ENCODE data around the gene LY6G5B. TPM values are rescaled to one million over a fixed set of nuclear protein-coding genes. Genes with fewer than 3 reads are reported as not detected.
A peak's percentile ranks its signal among the peaks of the same experiment; 100 is the strongest.
"Not testable (repeated sequence)": the region's sequence is repeated elsewhere in the genome, so short reads cannot be mapped to it uniquely, and the experiment has no call there.

Gene LY6G5B
- total RNA-seq, 1 donor from 2014 or later = 8.1 TPM

DNA sequence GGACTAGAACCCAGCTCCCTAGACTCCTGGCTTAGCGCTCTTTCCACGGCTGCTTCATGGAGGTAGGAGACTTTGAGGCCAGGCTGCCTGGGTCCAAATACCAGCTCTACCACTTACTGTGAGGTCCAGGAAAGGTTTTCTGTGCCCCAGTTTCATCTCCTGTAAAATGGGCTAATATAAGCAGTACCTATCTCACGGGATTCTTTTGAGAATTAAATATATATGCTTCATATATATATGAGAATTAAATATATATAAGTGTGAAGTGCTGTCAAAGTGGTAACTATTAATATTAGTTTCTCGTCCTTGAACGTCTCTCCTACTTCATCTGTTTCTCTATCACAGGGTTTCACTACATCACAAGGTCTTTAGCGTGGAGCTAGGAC lies 21.3 kb downstream of the LY6G5B start:
- DNase-seq (ENCODE audit: low spot score) = no peak

- no peak for DNase-seq (ENCODE audit: low spot score)
Measured at GRCh38 chr6:31691564-31692108, 21.9 kb downstream of the LY6G5B start.

- DNase-seq (ENCODE audit: low spot score) = no peak
Measured at GRCh38 chr6:31692353-31692752, 22.6 kb downstream of the LY6G5B start.

DNA sequence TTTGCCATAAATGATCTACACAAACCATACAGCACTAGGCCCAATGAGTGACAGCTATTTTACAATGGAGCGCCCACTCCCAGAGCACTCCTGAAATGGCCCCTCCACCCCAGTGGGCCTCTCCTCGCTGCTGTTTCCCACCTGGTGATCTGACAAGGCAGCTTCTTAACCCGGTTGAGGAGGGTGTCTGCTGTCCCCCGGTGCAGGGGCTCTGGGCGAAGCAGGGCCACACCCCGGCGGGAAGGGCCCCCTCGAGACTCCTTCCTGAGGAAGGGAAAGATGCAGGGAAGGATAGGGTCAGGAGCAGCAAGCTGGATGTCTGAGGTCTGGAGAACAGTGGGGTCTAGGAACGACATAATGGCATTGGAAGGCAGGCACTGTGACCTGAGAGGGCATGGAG lies 23.1 kb downstream of the LY6G5B start:
- no peak for DNase-seq (ENCODE audit: low spot score)

- DNase-seq (ENCODE audit: low spot score) = no peak
Measured at GRCh38 chr6:31693535-31693934, 23.8 kb downstream of the LY6G5B start.

DNA sequence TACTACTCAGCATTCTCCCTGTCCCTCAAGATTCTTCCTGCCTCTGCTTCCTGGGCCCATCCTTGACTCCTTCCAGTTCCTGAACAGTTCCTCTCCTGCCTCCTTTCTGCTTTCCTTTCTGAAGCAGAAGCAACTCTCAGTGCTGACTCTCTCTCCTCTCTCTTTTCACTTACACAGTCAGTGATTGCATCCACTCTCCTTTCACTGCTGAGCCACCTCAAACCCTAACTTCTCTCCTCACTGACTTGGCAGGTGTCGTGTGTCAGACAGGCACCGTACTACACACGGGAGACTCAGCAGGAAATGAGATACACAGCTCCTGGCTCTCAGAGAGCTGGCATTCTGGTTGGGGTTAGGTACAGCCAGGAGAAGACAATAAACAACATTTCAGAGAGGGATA lies 27.8 kb downstream of the LY6G5B start:
- DNase-seq (ENCODE audit: low spot score) = no peak

DNA sequence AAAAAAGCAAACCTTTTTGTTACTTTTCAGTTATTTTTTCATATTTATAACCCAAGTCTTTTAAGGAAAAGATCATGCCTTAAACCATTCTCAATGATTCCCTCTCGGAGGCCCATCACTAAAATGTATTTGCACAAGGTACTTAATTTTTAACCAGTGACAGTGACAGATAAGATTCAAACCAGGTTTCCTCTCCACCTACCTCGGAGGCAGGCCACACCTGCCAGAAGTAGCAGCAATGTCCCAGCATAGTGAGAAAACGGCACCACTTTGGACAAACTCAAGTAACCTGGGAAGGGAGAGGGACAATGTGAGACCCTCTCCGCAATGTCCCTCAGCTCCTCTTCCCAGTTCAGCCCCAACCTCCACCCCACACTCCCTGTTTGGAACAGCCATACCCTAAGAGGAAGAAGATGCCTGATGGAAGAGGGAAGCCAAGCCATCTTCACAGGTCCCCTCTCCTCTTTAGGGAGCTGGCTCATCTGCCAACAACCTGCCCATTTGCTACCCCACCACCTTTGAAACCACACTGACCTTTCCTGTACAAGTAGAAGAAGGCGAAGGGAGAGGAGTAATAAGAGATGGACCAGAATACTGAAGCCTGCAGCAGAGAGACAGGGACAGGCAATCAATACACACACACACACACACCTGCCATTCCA lies 31.1 kb downstream of the LY6G5B start:
- no peak for DNase-seq (ENCODE audit: low spot score)

- DNase-seq (ENCODE audit: low spot score) = no peak
Measured at GRCh38 chr6:31701666-31702404, 32.1 kb downstream of the LY6G5B start.

GRCh38 chr6:31702405-31702818 lies 32.6 kb downstream of the LY6G5B start:
- DNase-seq (ENCODE audit: low spot score) = no peak

- DNase-seq (ENCODE audit: low spot score) = peak; percentile 99
Measured at GRCh38 chr6:31702819-31703716, 33.3 kb downstream of the LY6G5B start, which contains the start of gene ABHD16A. Gene ABHD16A, minus strand, starts transcription at chr6:31703324. Its CDS starts 43 bp downstream, at chr6:31703281.

DNA sequence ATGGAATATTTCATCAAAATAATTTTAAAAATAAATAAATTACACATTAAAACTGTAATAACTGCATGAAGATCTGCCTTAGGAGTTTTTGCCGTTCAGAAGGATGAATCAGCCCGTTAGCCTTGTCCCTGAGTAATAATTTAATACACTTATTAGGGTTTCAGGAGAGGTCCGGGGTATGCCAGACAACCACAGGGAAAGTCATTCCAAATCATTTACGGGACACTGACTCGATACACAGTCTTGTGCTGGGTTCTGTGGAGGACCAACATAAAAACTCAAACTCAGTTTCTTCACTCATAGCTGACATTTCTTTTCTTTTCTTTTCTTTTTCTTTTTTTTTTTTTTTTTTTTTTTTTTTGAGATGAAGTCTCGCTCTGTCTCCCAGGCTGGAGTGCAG lies 36.2 kb downstream of the LY6G5B start:
- no peak for DNase-seq (ENCODE audit: low spot score)

DNA sequence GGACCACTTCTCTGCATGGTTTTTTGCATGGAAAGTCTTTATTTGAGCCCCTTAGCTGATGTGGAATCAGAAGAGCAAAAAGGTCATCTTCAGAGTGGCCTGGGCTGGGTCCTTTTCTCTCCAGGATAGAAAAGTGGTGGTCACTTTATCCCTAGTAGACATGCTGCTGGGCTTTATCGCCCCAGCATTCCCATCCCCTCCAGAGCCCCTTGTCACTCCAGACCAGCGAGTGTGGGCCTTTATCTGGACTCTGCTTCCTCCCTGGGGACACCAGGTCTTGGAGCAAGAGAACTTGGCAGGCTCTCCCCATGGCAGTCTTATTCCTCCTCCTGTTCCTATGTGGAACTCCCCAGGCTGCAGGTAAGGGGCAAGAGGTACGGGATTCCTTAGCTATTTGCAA lies 36.8 kb downstream of the LY6G5B start, which contains the start of gene LY6G6F:
LY6G6F (plus strand) TSS at position 268 of the 400 bp plus-strand sequence; CDS start at position 309, 41 bp downstream.
- DNase-seq (ENCODE audit: low spot score) = no peak

DNA sequence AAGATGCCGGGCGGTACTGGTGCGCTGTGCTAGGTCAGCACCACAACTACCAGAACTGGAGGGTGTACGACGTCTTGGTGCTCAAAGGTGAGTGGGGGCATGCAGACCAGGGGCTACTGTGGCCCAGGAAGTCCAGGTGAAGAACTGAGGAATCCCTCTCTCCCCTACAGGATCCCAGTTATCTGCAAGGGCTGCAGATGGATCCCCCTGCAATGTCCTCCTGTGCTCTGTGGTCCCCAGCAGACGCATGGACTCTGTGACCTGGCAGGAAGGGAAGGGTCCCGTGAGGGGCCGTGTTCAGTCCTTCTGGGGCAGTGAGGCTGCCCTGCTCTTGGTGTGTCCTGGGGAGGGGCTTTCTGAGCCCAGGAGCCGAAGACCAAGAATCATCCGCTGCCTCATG lies 37.9 kb downstream of the LY6G5B start:
- no peak for DNase-seq (ENCODE audit: low spot score)

GRCh38 chr6:31708224-31708623 lies 38.4 kb downstream of the LY6G5B start:
- DNase-seq (ENCODE audit: low spot score) = no peak

DNA sequence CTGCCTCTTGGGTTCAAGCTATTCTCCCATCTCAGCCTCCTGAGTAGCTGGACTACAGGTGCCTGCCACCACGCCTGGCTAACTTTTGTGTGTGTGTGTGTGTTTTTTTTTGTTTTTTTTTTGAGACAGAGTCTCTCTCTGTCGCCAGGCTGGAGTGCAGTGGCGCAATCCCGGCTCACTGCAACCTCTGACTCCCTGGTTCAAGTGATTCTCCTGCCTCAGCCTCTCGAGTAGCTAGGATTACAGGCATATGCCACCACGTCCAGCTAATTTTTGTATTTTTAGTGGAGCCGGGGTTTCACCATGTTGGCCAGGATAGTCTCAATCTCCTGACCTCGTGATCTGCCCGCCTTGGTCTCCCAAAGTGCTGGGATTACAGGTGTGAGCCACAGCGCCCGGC lies 39.4 kb downstream of the LY6G5B start:
- DNase-seq (ENCODE audit: low spot score) = not testable (repeated sequence)

DNA sequence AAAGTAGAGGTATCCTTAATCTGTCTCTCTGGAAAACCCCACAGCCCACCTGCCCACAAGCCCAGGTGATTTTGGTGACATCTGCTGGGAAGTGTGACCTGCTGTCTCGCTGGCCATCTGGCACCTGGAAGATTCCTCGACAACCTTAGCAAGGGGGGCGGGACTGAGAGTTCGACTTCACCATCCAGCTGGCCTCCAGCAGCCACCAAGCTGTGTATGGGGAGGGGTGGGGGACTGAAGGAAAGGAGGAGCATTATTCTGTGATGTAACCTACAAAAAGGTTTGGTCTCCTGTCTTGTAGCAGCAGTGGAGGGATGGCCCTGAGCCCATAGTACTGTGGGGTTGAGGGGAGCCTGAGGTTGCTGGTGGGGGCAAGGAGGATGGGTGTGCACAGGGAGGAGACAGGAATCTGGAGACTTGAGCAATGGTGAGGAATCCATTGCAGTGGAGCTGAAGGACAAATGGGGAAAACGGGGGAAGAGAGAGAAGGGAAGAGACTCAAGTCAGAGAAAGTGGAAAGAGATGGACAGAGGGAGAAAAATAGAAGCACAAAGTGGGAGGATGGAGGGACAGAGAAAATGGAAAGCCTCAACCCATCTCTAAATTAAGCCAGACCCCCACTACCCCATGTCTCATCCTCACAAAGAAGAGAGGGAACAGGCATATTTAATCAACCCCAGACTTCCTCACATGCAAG lies 40.9 kb downstream of the LY6G5B start:
- DNase-seq (ENCODE audit: low spot score) = no peak

- DNase-seq (ENCODE audit: low spot score) = no peak
Measured at GRCh38 chr6:31711233-31711632, 41.5 kb downstream of the LY6G5B start.

GRCh38 chr6:31712296-31712695 lies 42.5 kb downstream of the LY6G5B start:
- no peak for DNase-seq (ENCODE audit: low spot score)

DNA sequence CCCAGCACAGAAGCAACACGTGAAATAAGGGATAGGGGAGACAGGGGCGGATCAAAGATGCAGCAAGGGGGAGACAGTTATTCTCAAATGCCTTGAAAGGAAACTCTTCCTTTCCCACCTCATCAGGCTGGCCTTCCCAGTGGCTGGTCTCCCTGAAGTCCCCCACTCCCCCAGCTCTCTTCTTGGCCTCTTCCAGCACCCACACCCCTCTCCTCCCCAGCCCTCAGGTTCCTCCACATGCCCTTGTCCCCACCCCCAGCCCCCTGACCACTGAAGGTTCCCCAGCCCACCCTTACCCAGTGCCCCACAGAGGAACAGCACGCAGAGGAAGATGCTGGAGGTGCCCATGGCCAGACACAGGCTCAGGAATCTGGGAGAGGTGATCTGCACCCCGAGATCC lies 43.7 kb downstream of the LY6G5B start:
- DNase-seq (ENCODE audit: low spot score) = no peak

- DNase-seq (ENCODE audit: low spot score) = no peak
Measured at GRCh38 chr6:31713991-31714684, 44.4 kb downstream of the LY6G5B start.

Measured in mucosa of gallbladder (tissue), 1 donor.